GM13977 (cell line): ENCODE measurements around the gene ILRUN.

Experiments used
- DNase-seq: peaks from one replicate; pipeline ENCODE4 v3.0.0; 2012; ENCODE audit warnings: low spot score
- in situ Hi-C: fragments of 300-500 bp; cut with MboI; formaldehyde crosslinking; loops from one replicate; pipeline ENCODE4 v1.12.0; 2022; ENCODE audit warnings: low sequenced_read_pairs, low pct_unique_long_range_greater_than_20kb, mixed read lengths, inconsistent platforms; ENCODE audit not compliant: unreplicated experiment
- TF ChIP-seq, protein P1 (sequence below): IDR thresholded peaks from 2 replicates; pipeline ENCODE4 v1.5.1; 2012; ENCODE audit warnings: mild to moderate bottlenecking, control low read depth; ENCODE audit not compliant: insufficient read depth; ENCODE audit errors: extremely low read depth, missing control alignments

The ILRUN gene

DNA sequence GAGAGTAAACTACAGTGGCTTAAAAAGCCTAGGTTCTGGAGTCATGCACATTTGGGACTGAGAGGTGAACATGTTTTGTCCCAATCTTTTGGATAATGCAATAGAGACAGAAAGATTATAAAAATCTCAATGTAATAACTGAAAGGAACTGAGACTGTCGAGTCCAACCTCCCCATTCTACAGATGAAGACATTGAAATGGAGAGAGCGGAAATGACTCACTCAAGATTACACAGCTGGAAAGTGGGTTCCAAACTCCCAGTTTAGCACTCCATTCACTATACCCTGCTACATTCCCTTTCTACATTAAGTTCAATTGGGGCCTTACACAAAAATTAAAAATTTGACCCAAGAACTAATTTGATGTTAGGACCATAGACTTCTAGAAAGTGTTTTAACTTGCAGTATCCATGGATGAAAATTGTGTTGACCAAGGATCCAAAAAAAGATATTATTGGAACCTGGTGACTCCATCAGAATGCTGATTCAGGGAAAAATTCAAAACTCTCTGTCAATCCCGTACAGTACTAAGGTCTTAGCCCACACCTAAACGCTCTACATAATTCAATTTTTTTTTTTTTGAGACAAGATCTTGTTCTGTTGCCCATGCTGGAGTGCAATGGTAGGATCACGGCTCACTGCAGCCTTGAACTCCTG lies 1.5 kb upstream of the ILRUN start:
- DNase-seq = no peak
- TF ChIP-seq, protein P1, sequence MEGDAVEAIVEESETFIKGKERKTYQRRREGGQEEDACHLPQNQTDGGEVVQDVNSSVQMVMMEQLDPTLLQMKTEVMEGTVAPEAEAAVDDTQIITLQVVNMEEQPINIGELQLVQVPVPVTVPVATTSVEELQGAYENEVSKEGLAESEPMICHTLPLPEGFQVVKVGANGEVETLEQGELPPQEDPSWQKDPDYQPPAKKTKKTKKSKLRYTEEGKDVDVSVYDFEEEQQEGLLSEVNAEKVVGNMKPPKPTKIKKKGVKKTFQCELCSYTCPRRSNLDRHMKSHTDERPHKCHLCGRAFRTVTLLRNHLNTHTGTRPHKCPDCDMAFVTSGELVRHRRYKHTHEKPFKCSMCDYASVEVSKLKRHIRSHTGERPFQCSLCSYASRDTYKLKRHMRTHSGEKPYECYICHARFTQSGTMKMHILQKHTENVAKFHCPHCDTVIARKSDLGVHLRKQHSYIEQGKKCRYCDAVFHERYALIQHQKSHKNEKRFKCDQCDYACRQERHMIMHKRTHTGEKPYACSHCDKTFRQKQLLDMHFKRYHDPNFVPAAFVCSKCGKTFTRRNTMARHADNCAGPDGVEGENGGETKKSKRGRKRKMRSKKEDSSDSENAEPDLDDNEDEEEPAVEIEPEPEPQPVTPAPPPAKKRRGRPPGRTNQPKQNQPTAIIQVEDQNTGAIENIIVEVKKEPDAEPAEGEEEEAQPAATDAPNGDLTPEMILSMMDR = no peak
- in situ Hi-C loops = no loop called here

DNA sequence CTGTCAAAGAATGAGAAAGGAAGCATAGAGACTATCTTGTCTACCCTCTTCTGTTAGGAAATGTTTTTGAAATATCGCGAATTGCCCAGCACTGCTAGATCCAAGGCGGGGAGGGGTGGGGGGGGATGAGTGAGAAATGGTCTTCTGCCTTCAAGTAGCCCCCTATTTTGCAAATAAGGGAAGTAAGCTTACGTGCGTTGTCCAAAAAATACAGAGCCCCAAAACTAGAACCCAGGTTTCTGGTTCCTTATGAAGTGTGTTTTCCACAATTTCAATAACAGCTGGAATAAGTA lies 923 bp upstream of the ILRUN start:
- in situ Hi-C loops = no loop called here
- no peak for DNase-seq
- TF ChIP-seq, protein P1 = no peak

DNA sequence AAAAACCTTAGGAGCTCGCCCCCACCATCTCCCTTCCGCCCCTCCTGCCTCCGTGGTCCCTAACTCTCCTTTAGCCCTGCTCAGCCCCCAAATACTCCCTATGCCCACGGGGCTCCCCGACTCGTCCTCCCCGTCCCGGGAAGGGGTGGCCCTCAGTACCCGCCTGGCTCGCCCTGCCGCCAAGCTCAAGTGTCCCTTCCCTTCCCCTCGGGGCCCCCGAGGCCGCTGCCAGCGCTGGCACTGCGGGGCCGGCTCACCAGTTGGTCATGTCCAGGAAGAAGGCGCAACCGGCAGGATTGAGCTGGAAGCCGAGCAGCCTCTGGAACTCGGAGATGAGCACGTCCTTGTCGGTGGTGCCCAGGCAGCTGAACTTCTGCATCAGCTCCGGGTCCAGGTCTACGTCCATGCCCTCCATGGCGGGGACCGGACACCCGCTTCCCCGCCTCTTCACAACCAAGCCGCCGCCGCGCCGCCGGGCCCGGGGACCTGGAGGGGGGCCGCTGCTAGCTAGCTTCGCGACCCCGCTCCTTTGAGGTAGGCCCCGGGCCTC lies 303 bp downstream of the ILRUN start:
- TF ChIP-seq, protein P1 = no peak
- in situ Hi-C loops = no loop called here
- no peak for DNase-seq

DNA sequence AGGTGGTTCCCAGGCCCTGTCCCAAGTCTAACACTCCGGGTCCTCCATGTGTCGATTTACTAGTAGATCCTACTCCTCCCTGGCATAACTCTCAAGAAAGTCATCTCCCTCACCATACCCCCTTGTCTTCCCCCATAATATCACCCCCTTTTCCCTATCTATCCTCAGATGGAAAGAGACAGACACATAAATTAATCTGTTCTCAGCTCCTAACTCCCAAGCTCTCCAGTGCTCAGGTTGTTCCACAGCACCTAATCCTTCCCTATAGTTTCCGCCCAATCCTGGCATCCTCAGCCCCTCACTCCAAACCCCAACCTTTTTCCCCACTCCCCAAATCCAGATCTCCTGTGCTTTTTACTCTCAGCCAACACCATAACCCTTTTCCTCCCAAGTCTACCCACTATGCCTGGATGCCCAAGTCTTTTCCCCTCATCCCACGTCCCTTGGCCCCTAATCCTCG lies 808 bp downstream of the ILRUN start:
- DNase-seq = no peak
- in situ Hi-C loops = no loop called here

DNA sequence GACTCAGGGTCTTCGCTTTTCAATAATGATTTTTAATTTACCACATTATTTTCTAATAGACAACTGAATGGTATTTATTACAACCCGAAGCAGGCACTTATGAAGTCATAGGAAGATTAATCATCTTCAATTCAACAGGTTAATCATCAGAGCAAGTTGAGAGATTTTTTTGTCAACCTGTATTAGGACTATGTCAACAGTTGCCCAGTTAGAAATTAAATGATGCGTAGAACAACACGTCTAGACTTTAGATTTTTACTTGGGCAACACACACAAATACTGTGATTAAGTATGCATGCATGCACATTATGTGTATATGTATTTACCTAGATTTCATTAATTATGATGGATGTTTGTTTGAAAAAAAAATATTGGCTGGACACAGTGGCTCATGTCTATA lies 4.3 kb downstream of the ILRUN start:
- in situ Hi-C loops = no loop called here
- DNase-seq = no peak
- TF ChIP-seq, protein P1 = no peak

More for the DNA sequence above, 808 bp downstream of the ILRUN start:
- TF ChIP-seq, protein P1 = no peak

DNA sequence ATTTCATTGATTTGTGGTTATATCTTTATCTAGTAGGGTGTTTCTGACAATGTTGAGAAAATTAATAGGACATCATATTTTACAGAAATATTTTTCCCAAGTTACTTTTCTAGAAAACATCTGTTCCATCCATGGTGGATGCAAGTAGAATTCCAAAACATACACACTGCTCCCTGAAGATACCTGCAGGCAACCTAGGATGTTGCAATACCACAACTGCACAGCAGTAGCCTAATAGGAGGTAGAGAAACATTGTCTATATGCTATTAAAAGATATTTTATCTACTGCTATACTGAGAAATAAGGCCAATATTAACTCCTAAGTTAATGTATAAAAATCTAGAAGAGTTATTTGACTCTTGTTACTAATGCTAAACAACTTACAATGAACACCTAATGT lies 6.8 kb downstream of the ILRUN start:
- in situ Hi-C loops = no loop called here
- TF ChIP-seq, protein P1 = no peak
- no peak for DNase-seq

DNA sequence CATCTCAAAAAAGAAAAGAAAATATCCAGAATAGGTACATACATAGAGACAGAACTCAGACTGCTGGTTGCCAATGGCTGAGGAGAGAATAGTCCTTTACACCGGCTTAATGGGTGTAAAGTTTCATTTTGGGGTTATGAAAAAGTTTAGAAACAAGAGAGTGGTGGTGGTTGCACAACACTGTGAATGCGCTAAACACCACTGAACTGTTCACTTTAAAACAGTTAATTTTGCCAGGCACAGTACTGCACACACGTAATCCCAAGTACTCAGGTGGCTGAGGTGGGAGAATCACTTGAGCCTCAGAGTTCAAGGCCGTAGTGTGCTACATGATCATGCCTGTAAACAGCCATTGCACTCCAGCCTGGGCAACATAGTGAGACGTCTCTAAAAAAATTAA lies 7.6 kb downstream of the ILRUN start:
- in situ Hi-C loops = no loop called here
- DNase-seq = no peak
- TF ChIP-seq, protein P1 = no peak
